Raji (cell line): Measurements from ENCODE around the gene EMX1.

ENCODE experiments used
- POLR2A ChIP-seq: IDR thresholded peaks from 2 replicates; pipeline ENCODE4 v1.6.1; 2011; ENCODE audit warnings: low read depth, low read length, control low read depth; ENCODE audit not compliant: insufficient read depth

EMX1 gene

DNA sequence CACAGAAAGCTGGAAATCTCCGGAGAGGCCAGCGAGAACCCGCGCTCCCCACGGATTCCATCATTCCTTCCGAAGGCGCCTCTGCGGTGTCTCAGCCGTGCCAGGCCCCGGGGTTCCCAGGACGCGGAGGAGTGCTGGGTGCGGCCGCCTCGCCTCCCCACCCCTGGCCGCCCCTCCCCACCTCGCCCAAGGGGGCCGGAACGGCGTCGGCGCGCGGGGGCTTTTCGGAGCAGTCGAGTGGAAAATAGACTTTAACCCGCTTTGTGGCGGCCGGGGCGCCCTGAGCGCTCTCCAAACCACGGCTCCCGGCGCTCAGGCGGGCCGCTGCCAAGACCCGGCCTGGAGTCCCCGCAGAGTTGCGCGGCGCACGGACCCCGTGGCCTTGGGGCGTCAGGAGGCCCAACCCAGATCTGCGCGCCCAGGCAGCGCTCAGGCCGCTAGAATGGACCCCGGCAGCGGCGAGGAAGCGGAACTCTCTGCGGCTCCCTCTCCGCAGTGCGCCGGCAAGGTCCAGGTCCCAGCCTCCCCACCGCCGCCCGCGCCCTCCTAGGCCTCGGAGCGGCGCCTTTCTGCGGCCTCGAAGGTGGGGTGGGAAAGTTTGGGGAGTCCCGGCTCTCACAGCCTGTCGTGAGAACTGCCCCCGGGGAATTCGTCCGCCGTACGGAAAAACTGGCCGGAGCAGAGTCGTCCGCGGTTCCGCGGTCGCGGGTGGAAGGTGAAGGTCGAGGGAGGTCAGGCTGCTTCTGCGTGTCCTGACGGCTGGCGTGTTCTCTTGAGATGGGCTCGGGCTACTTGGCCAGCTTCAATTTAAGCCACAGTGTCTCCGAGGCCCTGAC, 1.2 kb upstream of the EMX1 start:
- no peak for TF ChIP-seq POLR2A

DNA sequence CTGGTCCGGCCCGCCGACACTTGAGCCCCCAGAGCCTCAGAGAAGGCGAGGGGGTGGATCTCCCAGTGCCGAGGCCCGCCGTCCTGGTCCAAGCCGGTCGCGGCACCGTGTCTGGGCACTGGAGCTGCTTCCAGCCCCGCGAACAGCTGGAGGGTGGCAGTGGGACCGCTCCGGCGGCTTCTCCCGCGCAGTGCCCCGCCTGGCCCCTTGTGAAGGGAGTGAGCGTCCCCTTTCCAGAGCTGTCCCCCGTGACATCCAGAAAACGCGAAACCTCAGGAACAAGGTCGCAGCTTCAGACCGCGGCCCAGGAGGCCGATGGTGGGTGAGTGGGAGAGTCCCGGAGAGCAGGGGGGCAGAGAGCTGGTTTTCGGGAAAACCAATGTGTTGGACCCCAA, 579 bp upstream of the EMX1 start:
- TF ChIP-seq POLR2A: no peak

DNA sequence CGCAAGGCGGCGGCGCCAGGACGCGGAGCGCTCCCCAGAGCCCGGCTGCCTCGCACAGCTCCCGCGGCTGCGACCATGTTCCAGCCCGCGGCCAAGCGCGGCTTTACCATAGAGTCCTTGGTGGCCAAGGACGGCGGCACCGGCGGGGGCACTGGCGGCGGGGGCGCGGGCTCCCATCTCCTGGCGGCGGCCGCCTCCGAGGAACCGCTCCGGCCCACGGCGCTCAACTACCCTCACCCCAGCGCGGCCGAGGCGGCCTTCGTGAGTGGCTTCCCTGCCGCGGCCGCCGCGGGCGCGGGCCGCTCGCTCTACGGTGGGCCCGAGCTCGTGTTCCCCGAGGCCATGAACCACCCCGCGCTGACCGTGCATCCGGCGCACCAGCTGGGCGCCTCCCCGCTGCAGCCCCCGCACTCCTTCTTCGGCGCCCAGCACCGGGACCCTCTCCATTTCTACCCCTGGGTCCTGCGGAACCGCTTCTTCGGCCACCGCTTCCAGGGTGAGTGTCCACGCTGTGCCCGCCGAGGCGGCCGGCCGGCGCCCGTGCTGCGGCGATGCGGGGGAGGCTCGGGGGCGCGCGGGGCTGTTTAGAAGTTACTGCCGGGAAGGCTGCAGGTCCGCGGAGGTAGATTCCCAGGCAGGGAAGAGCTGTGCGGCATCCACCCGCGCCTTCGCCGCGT, 696 bp downstream of the EMX1 start:
- no peak for TF ChIP-seq POLR2A

DNA sequence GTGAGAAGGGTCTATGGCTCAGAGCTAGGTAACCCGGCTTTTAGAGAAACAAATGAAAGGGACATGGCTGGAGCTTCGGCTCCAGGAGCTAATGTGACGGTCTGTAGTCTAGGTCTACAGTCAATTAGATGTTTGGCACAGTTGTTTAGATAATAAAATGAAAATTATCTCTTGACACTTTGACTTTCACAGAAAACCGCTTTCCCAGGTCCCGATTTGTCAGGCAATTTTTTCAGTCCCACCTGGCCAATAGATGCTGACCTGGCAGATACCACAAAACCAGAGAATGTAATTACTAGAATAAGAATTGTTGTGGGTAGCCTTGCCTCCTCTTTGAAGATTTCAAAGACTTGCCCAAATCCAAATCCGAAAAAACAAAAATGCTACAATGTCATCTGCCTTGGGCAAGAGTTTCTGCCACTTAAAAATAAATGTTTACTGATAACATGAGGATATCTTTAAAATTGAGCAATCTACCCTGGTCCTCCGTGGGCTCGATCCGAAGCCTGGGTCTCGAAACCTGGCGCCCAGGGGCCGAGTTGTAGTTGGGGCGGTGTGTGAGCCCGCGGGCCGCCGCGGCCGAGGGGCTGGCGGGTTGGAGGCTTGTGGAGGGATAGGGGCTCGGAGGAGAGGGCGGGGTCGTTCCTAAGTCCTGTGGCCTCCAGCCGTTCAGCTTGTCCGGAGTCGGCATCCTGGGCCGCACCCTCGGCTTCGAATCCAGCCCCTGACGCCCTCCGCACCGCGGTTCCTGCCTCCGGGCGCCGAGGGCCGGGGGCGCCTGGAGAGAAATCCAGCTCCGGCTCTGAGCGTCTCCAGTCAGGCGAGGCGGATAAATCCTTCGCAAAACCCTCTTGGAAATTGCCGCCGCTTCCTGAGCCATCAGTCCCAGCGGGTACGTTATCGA, 2.3 kb downstream of the EMX1 start:
- no peak for TF ChIP-seq POLR2A

DNA sequence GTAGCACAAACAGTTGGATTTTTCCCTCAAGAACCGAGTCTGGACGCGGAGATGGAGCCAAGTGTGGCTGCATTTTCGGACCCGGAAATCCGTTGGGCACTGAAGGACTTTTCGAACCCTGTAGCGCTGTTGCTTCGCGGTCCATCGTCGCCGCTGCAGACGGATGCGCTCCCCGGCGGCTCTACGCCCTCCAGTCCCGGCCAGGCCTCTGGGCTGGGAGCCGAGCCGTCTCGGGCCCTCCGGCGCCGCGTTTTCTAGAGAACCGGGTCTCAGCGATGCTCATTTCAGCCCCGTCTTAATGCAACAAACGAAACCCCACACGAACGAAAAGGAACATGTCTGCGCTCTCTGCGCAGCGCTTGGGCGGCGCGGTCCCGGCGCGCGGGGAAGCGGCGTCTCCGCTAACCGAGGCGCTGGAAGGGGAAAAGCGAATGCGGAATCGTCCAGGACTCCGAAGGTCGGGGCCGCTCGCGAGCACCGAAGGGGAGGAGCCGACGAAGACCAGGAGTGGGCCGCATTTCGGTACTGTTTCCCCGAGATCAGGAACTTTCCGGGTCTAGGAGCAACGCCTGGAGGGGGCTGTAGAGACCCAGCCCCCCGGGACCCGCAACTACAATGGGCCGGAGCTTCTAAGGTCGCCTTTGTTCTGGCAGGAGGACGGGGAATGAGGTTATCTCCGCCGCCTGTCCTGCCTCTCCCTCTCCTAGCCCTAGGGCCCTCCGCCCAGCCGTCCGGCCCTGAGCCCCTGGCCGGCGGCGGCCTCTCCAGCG, 3.2 kb downstream of the EMX1 start:
- no peak for TF ChIP-seq POLR2A

DNA sequence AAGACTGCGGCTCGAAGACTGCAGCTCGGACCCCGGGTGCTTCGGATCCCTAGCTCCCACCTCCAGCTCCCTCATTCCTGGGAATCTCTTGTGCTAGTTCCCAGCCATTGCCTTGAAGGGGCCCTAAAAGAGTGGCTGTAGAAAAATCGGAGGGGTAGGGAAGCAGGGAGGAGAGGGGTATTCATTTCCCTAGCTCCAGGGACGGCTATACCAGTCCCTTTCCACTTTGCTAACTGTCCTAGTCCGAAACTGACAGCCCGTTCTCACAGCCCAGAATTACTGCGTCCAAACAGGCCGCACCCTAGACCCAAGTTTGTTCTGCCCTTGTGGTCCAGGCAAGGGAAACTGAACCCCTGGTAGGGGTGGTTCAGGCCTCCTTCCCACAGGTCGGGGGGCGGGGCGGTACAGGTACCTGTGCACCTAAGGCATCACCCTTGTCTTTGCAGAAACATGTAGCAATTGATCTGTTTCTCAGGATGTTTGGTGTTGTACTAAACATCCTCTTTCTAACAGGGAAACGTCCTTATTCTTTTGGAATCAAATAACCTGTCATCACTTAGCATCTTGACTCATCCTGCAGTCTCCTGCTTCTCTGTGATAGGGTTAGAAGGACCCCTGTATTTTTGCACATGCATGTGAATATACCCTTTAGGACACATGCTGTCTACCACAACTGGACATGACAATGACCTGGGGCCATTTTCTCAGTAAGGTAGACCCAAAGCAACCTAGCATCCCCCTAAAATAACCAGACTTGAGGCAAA, 4.0 kb downstream of the EMX1 start:
- no peak for TF ChIP-seq POLR2A

DNA sequence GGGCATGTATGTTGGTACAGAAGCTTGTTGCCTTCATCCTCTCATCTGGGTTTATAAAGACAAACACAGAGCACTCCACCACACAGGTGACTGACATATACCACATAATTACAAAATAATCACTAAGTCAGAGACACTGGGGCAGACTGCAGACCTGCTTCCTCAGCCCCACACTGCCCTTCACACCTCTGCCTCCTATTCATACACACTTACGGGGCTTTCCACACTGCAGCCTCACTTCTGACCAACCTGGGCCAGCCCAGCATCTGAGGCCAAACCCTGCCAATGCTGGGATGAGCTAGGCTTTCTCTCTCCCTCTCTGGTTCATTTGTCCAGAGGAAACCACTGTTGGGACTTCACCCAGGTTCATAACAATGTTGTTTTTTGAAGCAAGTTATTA, 4.5 kb downstream of the EMX1 start:
- TF ChIP-seq POLR2A: no peak

DNA sequence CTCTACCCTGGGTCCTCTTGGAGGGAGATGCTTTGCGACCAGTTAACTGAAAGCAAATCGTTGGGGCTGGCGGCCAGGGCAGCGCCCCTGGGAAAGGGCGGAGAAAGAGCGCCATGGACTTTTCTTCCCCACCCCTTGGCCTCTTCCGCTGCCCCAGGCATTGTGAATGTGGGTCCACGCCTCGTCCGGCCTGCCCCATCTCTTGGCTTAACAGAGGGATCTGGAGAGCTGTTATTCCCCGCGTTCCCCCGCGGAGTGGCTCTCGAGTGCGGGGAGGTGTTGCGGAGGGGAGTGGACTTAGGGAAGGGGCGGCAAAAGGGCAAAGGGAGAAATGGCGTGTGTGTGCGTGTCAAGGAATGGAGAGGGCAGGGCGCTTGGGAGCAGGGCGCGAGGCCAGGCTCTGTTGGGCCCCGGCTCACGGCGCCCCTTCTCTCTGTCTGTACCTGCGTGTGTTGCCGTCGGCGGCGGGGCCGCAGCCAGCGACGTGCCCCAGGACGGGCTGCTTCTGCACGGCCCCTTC, 6.6 kb downstream of the EMX1 start:
- TF ChIP-seq POLR2A: no peak

DNA sequence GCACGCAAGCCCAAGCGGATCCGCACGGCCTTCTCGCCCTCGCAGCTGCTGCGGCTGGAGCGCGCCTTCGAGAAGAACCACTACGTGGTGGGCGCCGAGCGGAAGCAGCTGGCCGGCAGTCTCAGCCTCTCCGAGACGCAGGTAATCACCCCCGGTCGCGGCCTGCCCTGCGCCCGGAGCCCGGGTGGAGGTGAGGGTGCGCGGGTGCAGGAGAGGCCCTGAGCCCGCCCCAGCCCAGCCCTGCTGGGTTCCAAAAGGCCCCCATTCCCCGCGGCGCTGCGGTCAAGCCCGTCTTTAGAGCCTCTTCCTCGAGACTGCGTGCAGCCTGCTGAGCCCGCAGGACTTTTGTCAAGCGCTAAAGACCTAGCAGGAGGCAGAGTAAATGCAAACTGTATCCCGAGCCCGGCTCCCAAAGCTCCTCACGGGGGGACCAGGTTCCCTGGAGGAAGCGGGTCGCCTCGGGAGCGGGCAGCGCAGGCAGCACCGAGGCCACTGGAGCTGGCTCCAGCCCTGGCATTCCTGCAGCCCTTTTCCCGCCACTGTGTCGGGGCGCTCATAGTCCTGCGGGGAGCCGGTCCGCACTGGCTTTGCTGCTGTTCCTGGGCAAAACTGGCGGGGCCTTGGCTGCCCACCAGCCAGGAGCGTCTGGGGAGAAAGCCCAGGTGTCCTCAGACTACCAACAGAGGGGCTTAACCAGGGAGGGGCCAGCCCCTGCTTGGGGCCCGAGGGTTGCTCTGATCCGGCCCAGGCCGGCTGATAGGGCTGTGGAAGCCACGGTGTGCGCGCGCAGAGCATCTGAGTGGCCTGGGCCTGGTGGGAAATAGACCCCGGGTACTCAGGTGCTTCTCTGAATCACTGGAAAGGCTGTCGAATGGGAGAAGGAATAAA, 7.3 kb downstream of the EMX1 start:
- no peak for TF ChIP-seq POLR2A

DNA sequence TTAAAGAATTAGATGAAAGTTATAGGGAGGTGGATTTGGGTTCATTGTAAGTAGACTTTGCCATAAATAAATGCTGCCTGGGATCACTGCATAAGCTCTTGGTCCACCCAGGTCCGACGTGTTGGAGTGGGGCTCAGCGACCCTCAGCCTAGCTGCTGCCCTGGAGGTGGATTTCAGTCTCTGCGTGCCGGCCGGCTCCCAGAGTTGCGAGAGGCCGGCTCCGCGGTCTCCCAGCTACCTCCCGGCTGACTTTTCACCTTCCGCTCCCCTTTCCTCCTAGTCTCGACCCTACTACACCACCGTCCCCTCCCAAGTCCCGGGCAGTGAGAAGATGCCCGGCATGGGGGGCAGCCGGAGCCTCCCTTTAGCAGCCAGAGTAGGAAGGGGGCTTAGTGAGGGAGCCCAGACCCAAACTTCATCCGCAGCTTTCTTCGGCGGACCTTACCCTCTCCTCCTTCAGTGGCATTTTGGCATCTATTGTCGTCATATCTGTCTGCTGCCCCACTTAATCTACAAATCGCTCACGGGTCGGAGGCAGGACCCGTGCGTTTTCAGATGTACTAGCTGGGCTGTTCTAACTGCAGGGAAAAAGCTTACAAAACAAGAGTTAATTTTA, 8.1 kb downstream of the EMX1 start:
- no peak for TF ChIP-seq POLR2A

DNA sequence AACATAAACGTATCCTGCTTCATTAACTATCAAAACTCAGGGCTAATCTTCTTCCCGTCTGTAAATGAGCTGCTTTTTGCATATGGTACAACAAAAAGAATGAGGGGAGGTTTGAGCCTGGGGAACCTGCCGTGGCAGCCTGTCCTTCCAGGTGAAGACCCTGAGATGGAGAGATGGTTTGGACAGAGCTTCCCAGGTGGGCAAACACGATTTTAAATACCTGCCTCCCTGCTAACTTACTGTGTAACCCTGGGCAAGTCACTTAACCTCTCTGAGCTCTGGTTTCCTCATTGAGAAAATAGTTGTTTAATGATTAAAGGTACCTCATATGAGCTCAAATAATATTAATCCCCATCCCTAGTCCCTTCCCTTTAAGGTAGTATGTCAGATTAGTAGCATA, 9.0 kb downstream of the EMX1 start:
- no peak for TF ChIP-seq POLR2A

DNA sequence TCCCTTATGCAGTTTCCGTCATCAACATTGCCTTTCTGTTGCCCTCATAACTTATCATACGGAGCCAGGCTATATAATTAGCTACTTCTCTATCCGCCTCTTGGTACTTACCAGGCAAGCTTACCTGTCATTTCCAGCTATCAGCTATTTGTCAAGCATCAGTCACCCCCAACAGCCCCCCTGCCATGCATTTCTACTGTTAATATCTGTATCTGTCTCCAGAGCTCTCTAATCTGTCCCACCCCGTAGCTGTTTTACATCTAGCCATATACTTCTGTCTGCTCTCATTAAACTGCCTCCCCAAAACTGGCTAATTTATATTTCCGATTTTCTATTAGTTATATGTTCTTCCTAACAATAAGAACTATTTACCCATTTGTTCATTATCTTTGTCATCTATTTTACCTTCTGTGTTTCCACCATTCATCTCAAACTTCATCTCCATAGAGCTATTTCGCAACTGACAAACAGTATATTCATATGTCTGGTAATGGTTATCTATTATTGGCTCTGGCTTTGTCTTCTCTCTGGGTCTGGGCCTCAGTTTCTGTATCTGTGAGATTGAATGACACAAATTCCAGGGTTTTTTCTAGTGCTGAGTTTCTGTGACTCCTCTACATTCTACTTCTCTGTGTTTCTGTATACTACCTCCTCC, 9.6 kb downstream of the EMX1 start:
- TF ChIP-seq POLR2A: no peak
